ENCODE data around the gene HYDIN. TPM values are rescaled to one million over a fixed set of nuclear protein-coding genes. Genes with fewer than 3 reads are reported as not detected.

HYDIN gene
- total and polyA plus RNA-seq, 2 donors: 0.15 to 6.8 TPM

DNA sequence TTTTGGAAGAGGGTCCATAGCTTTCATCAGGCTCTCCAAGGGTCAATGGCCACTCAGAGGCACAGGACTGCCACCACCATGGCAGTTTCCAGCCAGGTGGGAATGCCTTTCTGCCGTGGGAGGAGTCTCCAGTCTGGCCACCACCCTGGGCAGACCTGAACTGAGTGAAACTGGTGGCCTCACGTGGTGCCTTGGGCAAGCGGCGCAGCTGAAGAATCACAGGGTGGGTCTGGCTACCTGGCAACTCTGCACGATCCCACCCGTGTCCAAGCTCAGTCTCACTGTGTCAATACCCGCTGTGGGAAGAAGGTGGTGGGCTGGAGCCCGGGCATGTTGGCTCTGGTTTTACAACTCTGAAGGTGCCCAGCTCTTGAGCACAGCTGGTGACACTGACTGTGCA lies 461.4 kb downstream of the HYDIN start:
- H3K4me1 ChIP-seq (ENCODE audit: insufficient read depth): no peaks in the 10 kb centered on the region
- peaks cover 2% of the 10 kb centered on the region for H3K36me3 ChIP-seq (ENCODE audit: insufficient read depth)
- DNase-seq (ENCODE audit: extremely low spot score): no peak
- WGBS: 84% methylated on average over 8 of the region's 8 CpGs
- H3K4me3 ChIP-seq (ENCODE audit: low read depth, low read length): no peak overlapping the region
- no peak overlapping the region for H3K27ac ChIP-seq (ENCODE audit: low read depth)

DNA sequence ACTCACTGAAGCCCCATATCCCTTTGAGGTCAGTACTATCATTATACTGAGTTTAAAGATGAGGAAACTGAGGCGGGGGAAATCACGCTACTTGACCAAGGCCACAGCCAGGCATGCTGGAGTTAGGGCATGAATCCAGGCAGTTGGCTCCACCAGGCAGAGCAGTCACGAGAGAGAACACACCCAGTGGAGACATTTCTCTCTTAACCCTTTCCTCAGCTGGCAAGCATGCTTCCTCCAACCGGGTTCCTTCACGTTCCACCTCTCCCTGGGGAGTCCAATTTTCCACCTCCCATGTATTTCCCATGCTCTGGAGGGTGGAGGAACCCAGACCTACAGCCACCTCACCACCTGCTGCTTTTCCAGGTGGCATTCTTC lies 462.3 kb downstream of the HYDIN start:
- no peak overlapping the region for H3K4me3 ChIP-seq (ENCODE audit: low read depth, low read length)
- DNase-seq (ENCODE audit: extremely low spot score): no peak
- H3K36me3 ChIP-seq (ENCODE audit: insufficient read depth): peaks cover 2% of the 10 kb centered on the region
- 69% methylated on average over 5 of the region's 5 CpGs for WGBS
- no peak overlapping the region for H3K27ac ChIP-seq (ENCODE audit: low read depth)
- H3K4me1 ChIP-seq (ENCODE audit: insufficient read depth): no peaks in the 10 kb centered on the region

- no peak overlapping the region for H3K27ac ChIP-seq (ENCODE audit: low read depth)
- peaks cover 2% of the 10 kb centered on the region for H3K36me3 ChIP-seq (ENCODE audit: insufficient read depth)
- DNase-seq (ENCODE audit: extremely low spot score): no peak
- no peaks in the 10 kb centered on the region for H3K4me1 ChIP-seq (ENCODE audit: insufficient read depth)
- WGBS: 85% methylated on average over 4 of the region's 4 CpGs
- H3K4me3 ChIP-seq (ENCODE audit: low read depth, low read length): no peak overlapping the region
These were observed 462.9 kb downstream of the HYDIN start for GRCh38 chr16:70767377-70768202.

- no peak for DNase-seq (ENCODE audit: extremely low spot score)
- H3K4me1 ChIP-seq (ENCODE audit: insufficient read depth): no peaks in the 10 kb centered on the region
- 91% methylated on average over 4 of the region's 4 CpGs for WGBS
- no peak overlapping the region for H3K4me3 ChIP-seq (ENCODE audit: low read depth, low read length)
- H3K36me3 ChIP-seq (ENCODE audit: insufficient read depth): peaks cover 2% of the 10 kb centered on the region
- H3K27ac ChIP-seq (ENCODE audit: low read depth): no peak overlapping the region
These were observed 463.9 kb downstream of the HYDIN start for GRCh38 chr16:70766658-70767057.

DNA sequence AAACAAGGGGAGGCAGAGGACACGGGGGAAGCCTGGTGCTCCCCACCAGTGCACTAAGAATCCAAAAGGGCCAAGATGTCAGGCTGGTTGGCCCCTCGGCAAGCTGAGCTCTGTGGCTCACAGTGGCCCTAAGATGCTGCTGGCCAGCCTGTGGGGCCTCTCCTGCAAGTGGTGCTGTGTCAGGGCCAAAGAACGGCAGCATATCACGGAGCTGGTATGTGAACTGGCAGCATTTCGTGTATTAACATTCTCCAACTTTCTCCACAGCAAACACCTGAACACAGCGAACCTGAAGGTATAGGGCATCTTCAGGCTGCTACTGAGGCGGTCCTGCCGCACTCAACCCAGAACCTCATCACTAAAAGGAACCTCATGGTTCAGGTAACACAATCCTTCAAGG lies 464.3 kb downstream of the HYDIN start:
- no peak for DNase-seq (ENCODE audit: extremely low spot score)
- no peak overlapping the region for H3K4me3 ChIP-seq (ENCODE audit: low read depth, low read length)
- peaks cover 2% of the 10 kb centered on the region for H3K36me3 ChIP-seq (ENCODE audit: insufficient read depth)
- H3K4me1 ChIP-seq (ENCODE audit: insufficient read depth): no peaks in the 10 kb centered on the region
- H3K27ac ChIP-seq (ENCODE audit: low read depth): no peak overlapping the region
- 93% methylated on average over 8 of the region's 8 CpGs for WGBS

DNA sequence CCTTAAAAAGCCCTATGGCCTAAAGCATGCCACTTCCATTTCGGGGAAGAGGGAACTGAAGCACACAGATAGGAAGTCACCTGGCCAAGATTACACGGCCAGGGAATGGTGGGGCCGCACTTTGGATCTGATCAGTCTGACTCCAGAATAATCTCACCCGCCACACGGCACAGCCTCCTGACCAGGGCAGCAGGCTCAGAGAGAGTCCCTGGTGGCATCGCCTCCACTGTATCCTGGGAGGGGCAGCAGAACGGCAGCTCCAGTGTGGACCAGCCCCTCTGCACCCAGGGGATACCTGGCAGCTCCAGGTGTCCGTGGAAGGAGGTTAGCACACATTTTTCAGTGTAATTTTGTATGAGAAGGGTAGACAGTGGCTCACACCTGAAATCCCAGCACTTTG lies 465.0 kb downstream of the HYDIN start:
- 93% methylated on average over 8 of the region's 8 CpGs for WGBS
- H3K27ac ChIP-seq (ENCODE audit: low read depth): no peak overlapping the region
- H3K4me1 ChIP-seq (ENCODE audit: insufficient read depth): no peaks in the 10 kb centered on the region
- no peak for DNase-seq (ENCODE audit: extremely low spot score)
- H3K4me3 ChIP-seq (ENCODE audit: low read depth, low read length): no peak overlapping the region
- H3K36me3 ChIP-seq (ENCODE audit: insufficient read depth): peaks cover 2% of the 10 kb centered on the region

- 90% methylated on average over 10 of the region's 10 CpGs for WGBS
- H3K27ac ChIP-seq (ENCODE audit: low read depth): no peak overlapping the region
- DNase-seq (ENCODE audit: extremely low spot score): no peak
- no peaks in the 10 kb centered on the region for H3K4me1 ChIP-seq (ENCODE audit: insufficient read depth)
- no peak overlapping the region for H3K4me3 ChIP-seq (ENCODE audit: low read depth, low read length)
- H3K36me3 ChIP-seq (ENCODE audit: insufficient read depth): peaks cover 2% of the 10 kb centered on the region
These were observed 465.9 kb downstream of the HYDIN start for GRCh38 chr16:70764632-70765031.

GRCh38 chr16:70760221-70760620 lies 470.3 kb downstream of the HYDIN start:
- 61% methylated on average over 3 of the region's 3 CpGs for WGBS
- Histone ChIP-seq H3K4me1 (ENCODE audit: insufficient read depth) (no peaks in the 10 kb centered on the region), H3K27ac (ENCODE audit: low read depth) (peak overlapping the region; percentile 19), H3K36me3 (ENCODE audit: insufficient read depth) (no peaks in the 10 kb centered on the region), H3K4me3 (ENCODE audit: low read depth, low read length) (no peak overlapping the region)
- no peak for DNase-seq (ENCODE audit: extremely low spot score)

- no peak overlapping the region for H3K27ac ChIP-seq (ENCODE audit: low read depth)
- WGBS: 94% methylated on average over 9 of the region's 9 CpGs
- H3K36me3 ChIP-seq (ENCODE audit: insufficient read depth): no peaks in the 10 kb centered on the region
- H3K4me3 ChIP-seq (ENCODE audit: low read depth, low read length): no peak overlapping the region
- no peak for DNase-seq (ENCODE audit: extremely low spot score)
- no peaks in the 10 kb centered on the region for H3K4me1 ChIP-seq (ENCODE audit: insufficient read depth)
These were observed 470.9 kb downstream of the HYDIN start for GRCh38 chr16:70759666-70760065.

DNA sequence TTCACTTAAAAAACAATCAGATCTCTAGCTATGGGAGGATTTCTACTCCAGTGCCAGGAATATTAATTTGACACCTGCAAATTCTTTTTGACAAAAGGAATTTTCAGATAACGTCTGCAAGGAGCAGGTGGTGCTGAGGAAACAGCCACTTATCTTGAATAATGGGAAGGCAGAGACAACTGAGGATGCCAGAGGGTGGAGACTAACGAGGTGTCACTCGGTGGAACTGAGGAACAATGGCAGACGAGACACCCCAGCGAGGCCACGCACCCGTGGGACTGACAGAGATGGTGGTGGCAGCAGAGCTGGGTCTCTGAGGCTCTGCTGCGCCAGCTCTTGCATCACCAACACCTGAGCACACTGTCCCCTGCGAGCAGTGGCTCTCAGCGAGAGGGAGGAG lies 471.7 kb downstream of the HYDIN start:
- 93% methylated on average over 10 of the region's 10 CpGs for WGBS
- Histone ChIP-seq H3K4me1 (ENCODE audit: insufficient read depth) (no peaks in the 10 kb centered on the region), H3K36me3 (ENCODE audit: insufficient read depth) (no peaks in the 10 kb centered on the region), H3K27ac (ENCODE audit: low read depth) (no peak overlapping the region), H3K4me3 (ENCODE audit: low read depth, low read length) (no peak overlapping the region)
- DNase-seq (ENCODE audit: extremely low spot score): no peak

Small RNA genes within 50 kb of the gene (small RNA-seq; reads per million reads assigned to genes)
- gene RNU6ATAC25P: not detected

Other genes with a start within 250 kb of the HYDIN start
- gene CMTR2, start 58.7 kb upstream of the HYDIN start, total RNA-seq: 57.1 TPM
- gene CMTR2, start 58.7 kb upstream of the HYDIN start, polyA plus RNA-seq: 8.6 TPM
- 1.4 TPM for gene CALB2, start 128.0 kb upstream of the HYDIN start, total RNA-seq
- gene CALB2, start 128.0 kb upstream of the HYDIN start, polyA plus RNA-seq: 1.6 TPM
- not detected for gene TLE7, start 211.3 kb upstream of the HYDIN start, total RNA-seq
- gene TLE7, start 211.3 kb upstream of the HYDIN start, polyA plus RNA-seq: not detected
- gene ZNF23, start 231.5 kb upstream of the HYDIN start, total RNA-seq: 14.3 TPM
- 8.8 TPM for gene ZNF23, start 231.5 kb upstream of the HYDIN start, polyA plus RNA-seq

All from urinary bladder (tissue), 4 donors.